ENCODE data around the gene RAET1G. TPM values are rescaled to one million over a fixed set of nuclear protein-coding genes. Genes with fewer than 3 reads are reported as not detected.

RAET1G gene
- total and polyA plus RNA-seq, 9 of the 15 experiments (the other 6 are each of a cell fraction or from before 2014, with no cell fraction given) = 0.11 TPM; not detected in 8

GRCh38 chr6:149934249-149935156 lies 11.6 kb upstream of the RAET1G start (continued):
- TF ChIP-seq, protein P1, sequence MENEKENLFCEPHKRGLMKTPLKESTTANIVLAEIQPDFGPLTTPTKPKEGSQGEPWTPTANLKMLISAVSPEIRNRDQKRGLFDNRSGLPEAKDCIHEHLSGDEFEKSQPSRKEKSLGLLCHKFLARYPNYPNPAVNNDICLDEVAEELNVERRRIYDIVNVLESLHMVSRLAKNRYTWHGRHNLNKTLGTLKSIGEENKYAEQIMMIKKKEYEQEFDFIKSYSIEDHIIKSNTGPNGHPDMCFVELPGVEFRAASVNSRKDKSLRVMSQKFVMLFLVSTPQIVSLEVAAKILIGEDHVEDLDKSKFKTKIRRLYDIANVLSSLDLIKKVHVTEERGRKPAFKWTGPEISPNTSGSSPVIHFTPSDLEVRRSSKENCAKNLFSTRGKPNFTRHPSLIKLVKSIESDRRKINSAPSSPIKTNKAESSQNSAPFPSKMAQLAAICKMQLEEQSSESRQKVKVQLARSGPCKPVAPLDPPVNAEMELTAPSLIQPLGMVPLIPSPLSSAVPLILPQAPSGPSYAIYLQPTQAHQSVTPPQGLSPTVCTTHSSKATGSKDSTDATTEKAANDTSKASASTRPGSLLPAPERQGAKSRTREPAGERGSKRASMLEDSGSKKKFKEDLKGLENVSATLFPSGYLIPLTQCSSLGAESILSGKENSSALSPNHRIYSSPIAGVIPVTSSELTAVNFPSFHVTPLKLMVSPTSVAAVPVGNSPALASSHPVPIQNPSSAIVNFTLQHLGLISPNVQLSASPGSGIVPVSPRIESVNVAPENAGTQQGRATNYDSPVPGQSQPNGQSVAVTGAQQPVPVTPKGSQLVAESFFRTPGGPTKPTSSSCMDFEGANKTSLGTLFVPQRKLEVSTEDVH (IDR thresholded peaks at IDR 0.05; ENCODE audit: low read depth, partially characterized antibody) = peak; percentile 78
- TF ChIP-seq FOXK1 (CRISPR knock-in tag; IDR thresholded peaks at IDR 0.05; ENCODE audit: borderline replicate concordance) (no peak), GABPA (tag; conservative IDR thresholded peaks at IDR 0.05; ENCODE audit: low read depth) (no peak), NR1H2 (CRISPR knock-in tag; IDR thresholded peaks at IDR 0.05) (peak; percentile 84; the same call in 1 of the 2 replicates), KHSRP (IDR thresholded peaks at IDR 0.05) (peak; percentile 92), ETV6 (IDR thresholded peaks at IDR 0.05; ENCODE audit: borderline replicate concordance in 1 of 2, low read depth in 2 of 2, low read length in 1 of 2) (no peak), ETV6 (CRISPR knock-in tag; IDR thresholded peaks at IDR 0.05; ENCODE audit: borderline replicate concordance) (no peak), STAT5A (IDR thresholded peaks at IDR 0.05; ENCODE audit: borderline replicate concordance, low read length) (no peak), KAT7 (CRISPR knock-in tag; IDR thresholded peaks at IDR 0.05; ENCODE audit: borderline replicate concordance) (no peak), ZNF609 (CRISPR knock-in tag; IDR thresholded peaks at IDR 0.05; ENCODE audit: borderline replicate concordance) (no peak), RFX1 (IDR thresholded peaks at IDR 0.05) (no peak), THRAP3 (IDR thresholded peaks at IDR 0.05; ENCODE audit: borderline replicate concordance) (no peak), HDAC6 (IDR thresholded peaks at IDR 0.05; ENCODE audit: low read depth, low read length) (no peak), FOXA3 (CRISPR knock-in tag; conservative IDR thresholded peaks at IDR 0.05 in 1 of 2, IDR thresholded peaks at IDR 0.05 in 1 of 2) (no peak), ZNF696 (CRISPR knock-in tag; conservative IDR thresholded peaks at IDR 0.05) (no peak), ZBTB17 (CRISPR knock-in tag; IDR thresholded peaks at IDR 0.05) (no peak), ZNF280B (CRISPR knock-in tag; IDR thresholded peaks at IDR 0.05) (no peak), BDP1 (IDR thresholded peaks at IDR 0.05; ENCODE audit: insufficient read depth, insufficient read length) (no peak), HMG20B (CRISPR knock-in tag; IDR thresholded peaks at IDR 0.05) (no peak)
